GM18499 (cell line): ENCODE results near the gene KLF7.

Experiments
- ATAC-seq: cut with Tn5 transposase; IDR thresholded peaks from one replicate; pipeline ENCODE4 v1.9.1; 2021; ENCODE audit warnings: moderate number of reproducible peaks; ENCODE audit not compliant: insufficient read depth, unreplicated experiment

KLF7 gene

GRCh38 chr2:207103132-207103531 is 62.6 kb downstream of the KLF7 start:
- no peak for ATAC-seq

- ATAC-seq = no peak
Observed at GRCh38 chr2:207101984-207102383, 63.8 kb downstream of the KLF7 start.

GRCh38 chr2:207097278-207097677 is 68.5 kb downstream of the KLF7 start:
- ATAC-seq = no peak

- ATAC-seq = no peak
Observed at GRCh38 chr2:207095963-207096362, 69.8 kb downstream of the KLF7 start.

- ATAC-seq = no peak
Observed at GRCh38 chr2:207093234-207093633, 72.5 kb downstream of the KLF7 start.

GRCh38 chr2:207092818-207093217 is 72.9 kb downstream of the KLF7 start:
- ATAC-seq = no peak

- no peak for ATAC-seq
Observed at GRCh38 chr2:207091928-207092327, 73.8 kb downstream of the KLF7 start.

- no peak for ATAC-seq
Observed at GRCh38 chr2:207091176-207091575, 74.6 kb downstream of the KLF7 start.

GRCh38 chr2:207090389-207090788 is 75.4 kb downstream of the KLF7 start:
- no peak for ATAC-seq

- no peak for ATAC-seq
Observed at GRCh38 chr2:207088839-207089238, 76.9 kb downstream of the KLF7 start.

GRCh38 chr2:207088276-207088675 is 77.5 kb downstream of the KLF7 start:
- ATAC-seq = no peak

GRCh38 chr2:207087046-207087902 is 78.5 kb downstream of the KLF7 start:
- ATAC-seq = no peak

GRCh38 chr2:207086136-207086535 is 79.6 kb downstream of the KLF7 start:
- ATAC-seq = no peak

GRCh38 chr2:207085110-207085509 is 80.6 kb downstream of the KLF7 start:
- no peak for ATAC-seq

GRCh38 chr2:207083361-207084110 is 82.2 kb downstream of the KLF7 start:
- no peak for ATAC-seq

GRCh38 chr2:207082619-207083018 is 83.1 kb downstream of the KLF7 start:
- ATAC-seq = no peak

GRCh38 chr2:207078186-207078798 is 87.5 kb downstream of the KLF7 start:
- ATAC-seq = no peak

- no peak for ATAC-seq
Observed at GRCh38 chr2:207077266-207077665, 88.5 kb downstream of the KLF7 start.

GRCh38 chr2:207075456-207075855 is 90.3 kb downstream of the KLF7 start:
- ATAC-seq = no peak

- no peak for ATAC-seq
Observed at GRCh38 chr2:207073801-207074678, 91.7 kb downstream of the KLF7 start.
